HTERT RPE-1 (cell line): Measurements from ENCODE around the gene SLC66A1.

Source experiments
- in situ Hi-C: fragments of 300-500 bp; cut with MboI; formaldehyde crosslinking; loops from 4 replicates; pipeline ENCODE4 v1.14.3; 2020; ENCODE audit warnings: low sequenced_read_pairs

The SLC66A1 gene

GRCh38 chr1:19360432-19360831, 48.3 kb downstream of the SLC66A1 start:
- in situ Hi-C loops = no loop called here

- in situ Hi-C loops = no loop called here
These were observed 48.9 kb downstream of the SLC66A1 start for GRCh38 chr1:19360843-19361610.

- in situ Hi-C loops = no loop called here
These were observed 49.6 kb downstream of the SLC66A1 start for GRCh38 chr1:19361611-19362147.

GRCh38 chr1:19363536-19364152, 51.5 kb downstream of the SLC66A1 start:
- in situ Hi-C loops = no loop called here

- in situ Hi-C loops = no loop called here
These were observed 53.6 kb downstream of the SLC66A1 start for GRCh38 chr1:19365721-19366120.

- in situ Hi-C loops = no loop called here
These were observed 54.7 kb downstream of the SLC66A1 start for GRCh38 chr1:19366599-19367536.

- in situ Hi-C loops = no loop called here
These were observed 55.5 kb downstream of the SLC66A1 start for GRCh38 chr1:19367584-19368041.

GRCh38 chr1:19368050-19368449, 55.9 kb downstream of the SLC66A1 start:
- in situ Hi-C loops = no loop called here

GRCh38 chr1:19368964-19369363, 56.8 kb downstream of the SLC66A1 start:
- in situ Hi-C loops = no loop called here

- in situ Hi-C loops = no loop called here
These were observed 57.4 kb downstream of the SLC66A1 start for GRCh38 chr1:19369396-19370090.

GRCh38 chr1:19370453-19371170, 58.5 kb downstream of the SLC66A1 start:
- in situ Hi-C loops = no loop called here

- in situ Hi-C loops = no loop called here
These were observed 59.4 kb downstream of the SLC66A1 start for GRCh38 chr1:19371226-19372135.

- in situ Hi-C loops = no loop called here
These were observed 60.0 kb downstream of the SLC66A1 start for GRCh38 chr1:19372136-19372514.

GRCh38 chr1:19372602-19373001, 60.5 kb downstream of the SLC66A1 start:
- in situ Hi-C loops = no loop called here

GRCh38 chr1:19373211-19374082, 61.3 kb downstream of the SLC66A1 start:
- in situ Hi-C loops = no loop called here

- in situ Hi-C loops = no loop called here
These were observed 62.1 kb downstream of the SLC66A1 start for GRCh38 chr1:19374083-19374801.

GRCh38 chr1:19374926-19375325, 62.8 kb downstream of the SLC66A1 start:
- in situ Hi-C loops = no loop called here
